Measurements from ENCODE around the gene CALM1. TPM values are rescaled to one million over a fixed set of nuclear protein-coding genes. Genes with fewer than 3 reads are reported as not detected.
A peak's percentile ranks its signal among the peaks of the same experiment; 100 is the strongest.

CALM1 gene
- total RNA-seq, 6 experiments from 2014 or later: 143 to 207 (median 161) TPM

DNA sequence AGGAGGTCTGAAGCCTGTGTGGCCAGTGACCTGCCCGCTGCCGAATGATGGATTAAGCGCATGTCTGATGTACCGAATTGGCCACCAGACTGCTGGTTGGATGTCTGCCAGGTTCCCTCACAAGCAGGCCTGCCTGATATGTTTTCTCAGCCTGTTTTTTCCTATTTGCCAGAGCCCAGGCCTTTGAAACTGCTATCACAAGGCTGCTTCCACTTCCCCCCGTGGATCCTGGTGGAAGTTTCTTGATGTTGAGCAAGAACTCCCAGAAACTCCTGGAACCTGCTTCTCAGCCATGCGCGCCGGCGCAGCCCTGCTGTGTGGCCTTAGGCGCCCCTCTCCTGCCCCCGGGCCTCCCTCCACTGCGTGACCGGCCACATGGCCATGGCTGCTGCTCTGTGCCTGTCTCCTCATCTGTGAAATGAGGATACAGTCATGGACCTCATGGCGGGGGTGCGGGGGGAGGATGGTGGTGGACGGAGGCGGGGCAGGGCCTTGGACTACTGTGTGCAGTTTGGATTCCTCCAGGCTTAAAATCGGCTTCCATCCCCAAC lies 56.6 kb downstream of the CALM1 start:
- DNase-seq (peak in 2 of 3 donors; percentile 53 to 58), ATAC-seq (peak; percentile 48 to 67 (median 65))
- peak overlapping the region; percentile 41 to 67 (median 55) for H3K27ac ChIP-seq

DNA sequence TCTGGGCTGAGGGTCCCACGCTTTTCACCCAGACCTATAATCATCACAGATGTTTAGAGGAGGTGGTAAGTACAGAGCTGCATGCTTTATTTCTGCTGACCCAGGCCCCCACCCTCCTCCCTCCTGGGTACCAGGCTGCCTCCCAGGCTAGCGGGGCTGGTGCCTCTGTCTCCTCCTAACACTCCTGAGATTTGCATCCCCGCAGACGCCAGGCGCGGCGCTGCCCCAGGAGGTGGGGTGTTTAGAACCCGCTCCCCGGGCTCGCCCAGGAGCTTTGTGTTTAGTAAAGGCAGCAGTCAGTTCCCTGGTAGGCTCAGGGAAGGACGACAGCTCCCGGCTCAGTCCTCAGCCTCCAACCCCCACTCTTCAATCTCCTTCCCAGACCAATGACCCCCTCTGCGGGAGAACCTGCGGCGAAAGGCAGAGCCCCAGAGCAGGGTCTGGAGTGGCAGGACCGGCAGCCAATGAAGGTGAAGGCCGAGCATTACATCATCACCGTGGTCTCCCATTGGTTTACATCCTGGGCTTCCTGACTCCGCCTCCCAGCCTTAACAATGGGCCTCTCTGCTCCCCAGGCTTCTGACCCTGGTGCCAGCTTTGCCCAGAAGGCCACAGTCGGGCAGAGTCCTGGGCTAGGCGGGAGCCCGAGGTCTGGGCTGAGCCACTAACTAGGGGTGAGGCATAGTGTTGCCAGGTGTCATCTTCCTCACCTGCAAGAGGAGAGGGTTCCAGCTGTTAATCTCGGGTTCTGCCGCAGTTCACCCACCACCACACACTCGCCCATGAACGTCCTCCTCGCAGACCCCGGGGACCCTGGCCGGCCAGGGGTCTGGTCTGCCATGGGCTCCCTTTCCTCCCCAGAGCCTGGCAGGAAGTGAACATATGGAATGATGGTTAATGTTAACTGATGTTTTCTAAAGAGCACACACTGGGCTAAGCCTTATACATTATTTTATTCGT lies 57.5 kb downstream of the CALM1 start:
- H3K4me3 ChIP-seq: peak overlapping the region in 1 of 3 donors; percentile 18
- peak overlapping the region; percentile 41 to 67 (median 55) for H3K27ac ChIP-seq
- intact Hi-C loops (cut with DNase I): no loop called here
- no peak for TF ChIP-seq POLR2A (IDR thresholded peaks at IDR 0.05)
- no peaks in the 10 kb centered on the region for H3K4me1 ChIP-seq
- peak; percentile 68 to 71 (median 70) for DNase-seq
- no peaks in the 10 kb centered on the region for H3K9me3 ChIP-seq
- H3K27me3 ChIP-seq: no peaks in the 10 kb centered on the region
- WGBS (ENCODE audit: insufficient coverage, low coverage, low lambda C conversion rate, missing lambda C conversion rate): 38% methylated on average over 3 of the region's 30 CpGs
- peak; percentile 72 to 80 (median 76) for ATAC-seq
- no peaks in the 10 kb centered on the region for H3K36me3 ChIP-seq

More for the DNA sequence above, 56.6 kb downstream of the CALM1 start:
- intact Hi-C loops (cut with DNase I): no loop called here
- 69% methylated on average over 17 of the region's 18 CpGs for WGBS (ENCODE audit: insufficient coverage, low coverage, low lambda C conversion rate, missing lambda C conversion rate)
- Histone ChIP-seq H3K27me3 (no peaks in the 10 kb centered on the region), H3K4me1 (no peaks in the 10 kb centered on the region), H3K9me3 (no peaks in the 10 kb centered on the region), H3K4me3 (no peak overlapping the region), H3K36me3 (no peaks in the 10 kb centered on the region)
- TF ChIP-seq, protein P1, sequence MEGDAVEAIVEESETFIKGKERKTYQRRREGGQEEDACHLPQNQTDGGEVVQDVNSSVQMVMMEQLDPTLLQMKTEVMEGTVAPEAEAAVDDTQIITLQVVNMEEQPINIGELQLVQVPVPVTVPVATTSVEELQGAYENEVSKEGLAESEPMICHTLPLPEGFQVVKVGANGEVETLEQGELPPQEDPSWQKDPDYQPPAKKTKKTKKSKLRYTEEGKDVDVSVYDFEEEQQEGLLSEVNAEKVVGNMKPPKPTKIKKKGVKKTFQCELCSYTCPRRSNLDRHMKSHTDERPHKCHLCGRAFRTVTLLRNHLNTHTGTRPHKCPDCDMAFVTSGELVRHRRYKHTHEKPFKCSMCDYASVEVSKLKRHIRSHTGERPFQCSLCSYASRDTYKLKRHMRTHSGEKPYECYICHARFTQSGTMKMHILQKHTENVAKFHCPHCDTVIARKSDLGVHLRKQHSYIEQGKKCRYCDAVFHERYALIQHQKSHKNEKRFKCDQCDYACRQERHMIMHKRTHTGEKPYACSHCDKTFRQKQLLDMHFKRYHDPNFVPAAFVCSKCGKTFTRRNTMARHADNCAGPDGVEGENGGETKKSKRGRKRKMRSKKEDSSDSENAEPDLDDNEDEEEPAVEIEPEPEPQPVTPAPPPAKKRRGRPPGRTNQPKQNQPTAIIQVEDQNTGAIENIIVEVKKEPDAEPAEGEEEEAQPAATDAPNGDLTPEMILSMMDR (IDR thresholded peaks at IDR 0.05): no peak
- no peak for TF ChIP-seq POLR2A (IDR thresholded peaks at IDR 0.05)

DNA sequence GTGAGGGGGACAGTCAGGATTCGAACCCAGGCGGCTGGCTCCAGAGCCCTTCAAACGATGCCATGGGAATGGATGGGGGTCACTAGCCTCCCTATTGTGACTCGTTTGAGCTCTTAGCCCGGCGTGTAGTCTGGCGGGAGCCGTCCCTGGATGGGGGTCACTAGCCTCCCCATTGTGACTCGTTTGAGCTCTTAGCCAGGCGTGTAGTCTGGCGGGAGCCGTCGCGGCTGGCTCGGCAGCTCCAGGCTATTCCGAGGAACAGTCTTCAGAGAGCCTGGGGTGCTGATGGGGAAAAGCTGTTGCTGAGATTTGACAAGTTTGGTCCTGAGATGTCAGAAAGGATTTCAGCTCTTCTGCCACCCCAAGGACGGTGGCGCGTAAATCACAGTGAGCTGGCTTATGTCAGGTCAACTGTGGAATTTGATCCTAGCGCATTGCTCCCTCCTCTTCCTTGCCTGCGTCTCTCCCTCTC lies 58.3 kb downstream of the CALM1 start:
- intact Hi-C loops (cut with DNase I): no loop called here
- no peak overlapping the region for H3K4me3 ChIP-seq
- WGBS (ENCODE audit: insufficient coverage, low coverage, low lambda C conversion rate, missing lambda C conversion rate): 77% methylated on average over 6 of the region's 21 CpGs
- ATAC-seq: no peak
- no peaks in the 10 kb centered on the region for H3K36me3 ChIP-seq
- no peak for TF ChIP-seq POLR2A (IDR thresholded peaks at IDR 0.05)
- TF ChIP-seq, protein P1 (IDR thresholded peaks at IDR 0.05): no peak
- H3K9me3 ChIP-seq: no peaks in the 10 kb centered on the region
- no peak overlapping the region for H3K27ac ChIP-seq
- no peaks in the 10 kb centered on the region for H3K4me1 ChIP-seq
- DNase-seq: no peak
- H3K27me3 ChIP-seq: no peaks in the 10 kb centered on the region

DNA sequence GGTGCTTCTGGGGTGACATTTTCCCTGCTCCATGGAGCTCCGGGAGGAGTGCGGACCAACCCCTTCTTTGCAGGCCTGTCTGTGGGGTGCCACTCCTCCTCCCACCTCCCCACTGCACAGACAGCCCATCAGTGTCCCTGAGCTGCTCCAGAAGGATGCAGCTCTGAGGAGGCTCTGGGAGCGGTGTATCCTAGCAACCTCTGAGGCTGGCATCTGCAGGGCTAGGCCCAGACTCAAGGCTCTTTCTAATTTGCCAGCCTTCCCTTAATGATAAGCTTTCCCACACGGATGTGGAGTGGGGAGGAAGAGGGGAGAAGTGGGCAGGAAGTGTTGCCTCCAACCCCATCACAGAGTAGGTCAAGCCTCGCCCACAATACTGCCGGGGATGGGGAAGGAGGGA lies 59.7 kb downstream of the CALM1 start:
- TF ChIP-seq, protein P1 (IDR thresholded peaks at IDR 0.05): no peak
- TF ChIP-seq POLR2A (IDR thresholded peaks at IDR 0.05): no peak
- DNase-seq (no peak), ATAC-seq (no peak)
- intact Hi-C loops (cut with DNase I): no loop called here
- WGBS (ENCODE audit: insufficient coverage, low coverage, low lambda C conversion rate, missing lambda C conversion rate): 0% methylated on average over 1 of the region's 6 CpGs
- Histone ChIP-seq H3K9me3 (no peaks in the 10 kb centered on the region), H3K4me3 (no peak overlapping the region), H3K4me1 (no peaks in the 10 kb centered on the region), H3K27ac (no peak overlapping the region), H3K27me3 (no peaks in the 10 kb centered on the region), H3K36me3 (no peaks in the 10 kb centered on the region)

DNA sequence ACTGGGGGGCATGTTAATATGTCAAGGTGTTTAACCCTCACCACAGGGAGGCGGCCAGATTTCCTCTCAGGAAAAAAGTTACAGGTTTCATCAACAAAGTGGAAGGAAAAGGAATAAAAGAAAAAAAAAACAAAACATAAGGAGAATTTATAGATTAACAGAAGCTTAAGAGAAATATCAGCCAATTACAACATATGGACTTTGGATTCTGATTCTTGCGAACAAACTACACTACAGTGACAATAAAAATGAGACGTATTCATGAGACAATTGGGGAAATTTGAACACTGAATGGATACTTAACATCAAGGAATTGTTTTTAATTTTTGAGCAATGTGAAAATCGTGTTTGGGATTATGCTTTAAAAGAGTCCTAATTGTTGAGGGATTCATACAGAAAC lies 60.4 kb downstream of the CALM1 start:
- intact Hi-C loops (cut with DNase I): no loop called here
- no peak for TF ChIP-seq POLR2A (IDR thresholded peaks at IDR 0.05)
- TF ChIP-seq, protein P1 (IDR thresholded peaks at IDR 0.05): no peak

More for the DNA sequence above, 60.4 kb downstream of the CALM1 start:
- H3K27ac ChIP-seq: no peak overlapping the region
- WGBS (ENCODE audit: insufficient coverage, low coverage, low lambda C conversion rate, missing lambda C conversion rate): 47% methylated on average over 4 of the region's 4 CpGs
- no peaks in the 10 kb centered on the region for H3K4me1 ChIP-seq
- no peaks in the 10 kb centered on the region for H3K27me3 ChIP-seq
- ATAC-seq (no peak), DNase-seq (no peak)
- no peaks in the 10 kb centered on the region for H3K9me3 ChIP-seq
- H3K4me3 ChIP-seq: no peak overlapping the region
- no peaks in the 10 kb centered on the region for H3K36me3 ChIP-seq
